ENCODE data around the gene CDON. TPM values are rescaled to one million over a fixed set of nuclear protein-coding genes. Genes with fewer than 3 reads are reported as not detected.

The CDON gene
- total and polyA plus RNA-seq, 2 of the 13 experiments (the other 11 are each of a cell fraction or from before 2014, with no cell fraction given) = 9.6 to 12.8 TPM

- TF ChIP-seq PPARG (CRISPR knock-in tag; conservative IDR thresholded peaks at IDR 0.05) = no peak
- TF ChIP-seq TARDBP (CRISPR knock-in tag; IDR thresholded peaks at IDR 0.05) = no peak
Measured at GRCh38 chr11:126054882-126055281, 7.8 kb downstream of the CDON start (continued).

- 90% methylated on average over 5 of the region's 5 CpGs for WGBS (ENCODE audit: low lambda C conversion rate)
- TF ChIP-seq POLR2A (IDR thresholded peaks at IDR 0.05; ENCODE audit: insufficient read depth in 1 of 2, low read depth in 2 of 2, low read length in 2 of 2) = no peak
- TF ChIP-seq PHF5A (CRISPR knock-in tag; IDR thresholded peaks at IDR 0.05; ENCODE audit: low read depth, unreplicated experiment) = no peak
- no peak for TF ChIP-seq SMAD9 (CRISPR knock-in tag; IDR thresholded peaks at IDR 0.05)
- TF ChIP-seq RFX1 (IDR thresholded peaks at IDR 0.05) = no peak
- TF ChIP-seq YEATS4 (CRISPR knock-in tag; IDR thresholded peaks at IDR 0.05; ENCODE audit: borderline replicate concordance) = no peak
- TF ChIP-seq HES4 (CRISPR knock-in tag; IDR thresholded peaks at IDR 0.05; ENCODE audit: borderline replicate concordance) = no peak
- no peak for TF ChIP-seq ZBTB20 (CRISPR knock-in tag; IDR thresholded peaks at IDR 0.05; ENCODE audit: borderline replicate concordance, low read depth)
- no peak for TF ChIP-seq SNAPC5 (CRISPR knock-in tag; IDR thresholded peaks at IDR 0.05; ENCODE audit: borderline replicate concordance)
- no peak for TF ChIP-seq ZNF501 (CRISPR knock-in tag; IDR thresholded peaks at IDR 0.05)
- no peak for TF ChIP-seq MTF2 (CRISPR knock-in tag; IDR thresholded peaks at IDR 0.05; ENCODE audit: borderline replicate concordance)
- no peak for TF ChIP-seq ZEB1 (IDR thresholded peaks at IDR 0.05; ENCODE audit: insufficient replicate concordance, low read depth)
- no peak for TF ChIP-seq ZFP82 (CRISPR knock-in tag; IDR thresholded peaks at IDR 0.05; ENCODE audit: borderline replicate concordance)
- TF ChIP-seq NFE2 (CRISPR knock-in tag; IDR thresholded peaks at IDR 0.05) = no peak
- no peak for TF ChIP-seq ARNT2 (CRISPR knock-in tag; IDR thresholded peaks at IDR 0.05; ENCODE audit: low read depth)
- no peak for TF ChIP-seq PPARG (CRISPR knock-in tag; conservative IDR thresholded peaks at IDR 0.05)
- no peak overlapping the region for H3K4me2 ChIP-seq (ENCODE audit: low read depth, low read length)
- DNase-seq (ENCODE audit: low spot score) (no peak), FAIRE-seq (no peak), ATAC-seq (no peak)
- peaks cover 0 to 4% of the 10 kb centered on the region in 2 experiments; a peak in 2 of 5 replicates for H3K36me3 ChIP-seq (replicated peaks in 1 of 2; ENCODE audit: control insufficient read depth in 1 of 2, insufficient read depth in 2 of 2, low read length in 2 of 2)
- ChIA-PET CTCF (ENCODE audit: low intra/inter-chr PET ratio, low total read pairs) (no interaction called here), POLR2A (no interaction called here)
- no peak overlapping the region for H2AFZ ChIP-seq (ENCODE audit: low read length)
- in situ Hi-C loops (cut with HindIII; ENCODE audit: extremely low pct_ligation_motif_present, low pct_unique_long_range_greater_than_20kb) (no loop called here), intact Hi-C loops (cut with micrococcal nuclease; ENCODE audit: unreplicated experiment) (no loop called here)
- no peak overlapping the region for H3K27ac ChIP-seq (ENCODE audit: extremely low read length, insufficient read depth, low read length)
- no peaks in the 10 kb centered on the region for H3K9me3 ChIP-seq (ENCODE audit: low read length)
- no peaks in the 10 kb centered on the region for H4K20me1 ChIP-seq (ENCODE audit: insufficient read depth, low read length)
- H3K9ac ChIP-seq (ENCODE audit: insufficient read depth, low read depth, low read length) = no peak overlapping the region
- no peaks in the 10 kb centered on the region for H3K27me3 ChIP-seq (ENCODE audit: control insufficient read depth in 1 of 2, insufficient read depth in 2 of 2, low read length in 2 of 2)
- BruUV-seq (replicated peaks) = no TSS peak
- no peak overlapping the region for H3K4me3 ChIP-seq (replicated peaks in 1 of 3; ENCODE audit: insufficient read depth in 1 of 3, low read depth in 2 of 3, low read length in 3 of 3)
- H3K79me2 ChIP-seq (ENCODE audit: insufficient read depth, low read length) = peaks cover 4% of the 10 kb centered on the region
- H3K4me1 ChIP-seq (ENCODE audit: insufficient read depth, low read length) = peaks cover 18% of the 10 kb centered on the region
Measured at GRCh38 chr11:126054408-126054807, 8.3 kb downstream of the CDON start.

All from HepG2 (cell line).